ENCODE data around the gene ZNF768.

DNA sequence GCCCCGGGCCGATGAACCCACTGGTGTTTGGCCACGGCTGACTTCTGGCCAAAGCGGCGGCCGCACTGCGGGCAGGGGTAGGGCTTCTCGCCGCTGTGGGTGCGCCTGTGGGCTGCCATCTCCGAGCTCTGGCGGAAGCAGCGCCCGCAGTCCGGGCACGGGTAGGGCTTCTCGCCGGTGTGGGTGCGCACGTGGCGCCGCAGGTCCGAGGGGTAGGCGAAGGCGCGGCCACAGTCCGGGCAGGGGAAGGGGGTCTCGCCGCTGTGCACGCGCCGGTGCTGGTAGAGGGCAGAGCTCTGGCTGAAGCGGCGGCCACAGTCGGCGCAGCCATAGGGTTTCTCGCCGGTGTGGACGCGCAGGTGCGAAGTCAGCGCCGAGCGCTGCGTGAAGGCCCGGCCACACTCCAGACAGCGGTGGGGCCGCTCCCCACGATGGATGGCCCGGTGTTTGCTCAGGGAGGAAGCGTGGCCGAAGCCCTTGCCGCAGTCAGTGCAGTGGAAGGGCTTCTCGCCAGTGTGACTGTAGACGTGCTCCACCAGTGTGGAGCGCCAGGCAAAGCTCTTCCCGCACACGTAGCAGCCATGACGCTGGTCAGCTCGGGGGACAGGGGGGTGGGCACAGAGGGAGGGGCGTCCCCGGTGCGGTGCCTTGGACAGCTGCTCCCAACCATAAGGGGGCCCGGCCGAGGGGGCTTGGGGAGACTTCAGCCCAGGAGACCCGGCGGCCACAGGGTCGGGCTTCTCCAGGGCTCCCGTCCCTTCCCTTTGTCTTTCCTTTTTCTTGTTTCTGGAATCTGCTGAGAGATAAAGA is 29.2 kb upstream of the ZNF768 start:
- no peak for TF ChIP-seq CTCF (IDR thresholded peaks at IDR 0.05)
- TF ChIP-seq POLR2A (IDR thresholded peaks at IDR 0.05) = no peak
